DND-41 (cell line): Measurements from ENCODE around the gene TFCP2.

Experiments
- CTCF ChIP-seq: IDR thresholded peaks from 2 replicates; pipeline ENCODE4 v1.5.1; 2012; ENCODE audit warnings: borderline replicate concordance, low read length, moderate library complexity, mild to moderate bottlenecking; ENCODE audit not compliant: poor library complexity, severe bottlenecking; ENCODE audit errors: extremely low read depth
- EZH2 ChIP-seq: IDR thresholded peaks from 3 replicates; pipeline ENCODE4 v1.6.1; 2012; ENCODE audit warnings: borderline replicate concordance, low read depth, mild to moderate bottlenecking, moderate library complexity, low read length, inconsistent platforms; ENCODE audit not compliant: severe bottlenecking

GRCh38 chr12:51115533-51115932 is 57.4 kb downstream of the TFCP2 start:
- TF ChIP-seq CTCF (no peak), EZH2 (no peak)
